PC-3 (cell line): Measurements from ENCODE around the gene ITM2C. TPM values are rescaled to one million over a fixed set of nuclear protein-coding genes. Genes with fewer than 3 reads are reported as not detected.

Experiments used
- ATAC-seq: fragments of 200-7000 bp; cut with Tn5 transposase; 2 replicates; pipeline ENCODE4 v1.9.1; 2020; ENCODE audit warnings: mild to moderate bottlenecking, moderate library complexity
- BruUV-seq: library from RNA; stranded (reverse); fragments of 400-500 nt; replicated peaks from 2 replicates; lab custom pipeline; 2021; lab: Mats Ljungman, UMichigan
- CTCF ChIA-PET: fragments of 300-600 bp; sonication (Branson Sonifier 250); formaldehyde crosslinking; loops from one replicate; lab custom pipeline; 2022; ENCODE audit warnings: antibody characterized with exemption; lab: Charles Lee
- POLR2A ChIA-PET: fragments of 300-600 bp; sonication (Branson Sonifier 250); formaldehyde crosslinking; loops from one replicate; lab custom pipeline; 2022; ENCODE audit warnings: antibody characterized with exemption; ENCODE audit not compliant: unreplicated experiment; lab: Charles Lee
- DNase-seq: peaks from one replicate; pipeline ENCODE4 v3.0.0-alpha.2; 2015
- H2AFZ ChIP-seq: fragments of 300-600 bp; sonication (generic); 2 replicates; pipeline ENCODE4 v1.6.0; 2016; ENCODE audit warnings: antibody characterized with exemption, low read length
- H3F3A ChIP-seq: fragments of 300-600 bp; sonication (generic); one replicate; pipeline ENCODE4 v1.6.0; 2017; ENCODE audit warnings: antibody characterized with exemption, low read length, control low read depth, mild to moderate bottlenecking; ENCODE audit not compliant: unreplicated experiment
- H3K27ac ChIP-seq: fragments of 300-600 bp; sonication (generic); 2 replicates; pipeline ENCODE4 v1.5.1; 2016; ENCODE audit warnings: mild to moderate bottlenecking, low read length
- H3K27me3 ChIP-seq: fragments of 300-600 bp; sonication (generic); 2 replicates; pipeline ENCODE4 v1.6.1; 2016; ENCODE audit warnings: low read length, mixed read lengths
- H3K36me3 ChIP-seq: fragments of 300-600 bp; sonication (generic); 2 replicates; pipeline ENCODE4 v1.6.1; 2016; ENCODE audit warnings: low read depth, mixed run types, low read length, mixed read lengths
- H3K4me1 ChIP-seq: fragments of 300-600 bp; sonication (generic); 2 replicates; pipeline ENCODE4 v1.5.1; 2016; ENCODE audit warnings: low read length; ENCODE audit not compliant: insufficient read depth
- H3K4me2 ChIP-seq: fragments of 300-600 bp; sonication (generic); 2 replicates; pipeline ENCODE4 v1.6.0; 2016; ENCODE audit warnings: low read length
- H3K4me3 ChIP-seq: fragments of 300-600 bp; sonication (generic); 2 replicates; pipeline ENCODE4 v1.5.1; 2016; ENCODE audit warnings: mild to moderate bottlenecking, low read length, mixed read lengths
- H3K79me2 ChIP-seq: fragments of 300-600 bp; sonication (generic); 2 replicates; pipeline ENCODE4 v1.6.1; 2017; ENCODE audit warnings: low read length, mixed read lengths
- H3K9ac ChIP-seq: fragments of 300-600 bp; sonication (generic); 2 replicates; pipeline ENCODE4 v1.6.0; 2016; ENCODE audit warnings: mild to moderate bottlenecking, low read length
- H3K9me2 ChIP-seq: fragments of 300-600 bp; sonication (generic); replicated peaks from 2 replicates; pipeline ENCODE4 v1.6.1; 2016; ENCODE audit warnings: mixed run types, low read length, mixed read lengths
- H3K9me3 ChIP-seq: fragments of 300-600 bp; sonication (generic); 2 replicates; pipeline ENCODE4 v1.6.1; 2016; ENCODE audit warnings: low read length, mixed read lengths
- H4K20me1 ChIP-seq: fragments of 300-600 bp; sonication (generic); 2 replicates; pipeline ENCODE4 v1.6.1; 2016; ENCODE audit warnings: low read length, mixed read lengths
- EZH2 ChIP-seq: fragments of 300-600 bp; sonication (generic); IDR thresholded peaks from one replicate; pipeline ENCODE4 v1.6.1; 2017; ENCODE audit warnings: antibody characterized with exemption, mild to moderate bottlenecking, low read length; ENCODE audit not compliant: unreplicated experiment
- EZH2phosphoT487 ChIP-seq: fragments of 300-600 bp; sonication (generic); IDR thresholded peaks from 2 replicates; pipeline ENCODE4 v1.6.1; 2018; ENCODE audit warnings: mild to moderate bottlenecking, antibody characterized with exemption, low read length, borderline replicate concordance
- intact Hi-C: fragments of 100-400 bp; cut with micrococcal nuclease; formaldehyde crosslinking; loops from 2 replicates; pipeline ENCODE4 v1.9.0; 2023
- total RNA-seq: library from RNA; depleted of rRNA; stranded (reverse); fragments of >200 nt; gene quantifications from 2 replicates; pipeline ENCODE4 v1.2.3, GENCODE V29; 2014
- TF ChIP-seq, protein P1 (sequence below): fragments of 300-600 bp; sonication (generic); conservative IDR thresholded peaks from 2 replicates; pipeline ENCODE4 v1.5.1; 2017; ENCODE audit warnings: antibody characterized with exemption, low read depth, mild to moderate bottlenecking, low read length

Gene ITM2C
- total RNA-seq, 1 experiment from 2014 or later = 111 TPM

- no TSS peak for BruUV-seq
- intact Hi-C loops = no loop called here
- TF ChIP-seq EZH2phosphoT487 = no peak
- ChIA-PET POLR2A (no interaction called here), CTCF (interaction anchor here (0.7 kb wide), 1 partner anchor 134 kb away, joined by 3 read pairs; no protein-coding TSS in a partner anchor)
- Histone ChIP-seq H3K4me3 (peak overlapping the region; percentile 97), H3K9me3 (no peaks in the 10 kb centered on the region), H3K4me1 (peaks cover 12% of the 10 kb centered on the region), H3K79me2 (no peaks in the 10 kb centered on the region), H3F3A (no peaks in the 10 kb centered on the region), H3K9me2 (no peaks in the 10 kb centered on the region), H4K20me1 (no peaks in the 10 kb centered on the region; the same call in 1 of the 2 replicates), H3K27ac (no peak overlapping the region), H3K36me3 (no peaks in the 10 kb centered on the region), H2AFZ (peak overlapping the region; percentile 96; the same call in 1 of the 2 replicates), H3K27me3 (no peaks in the 10 kb centered on the region), H3K4me2 (peak overlapping the region; percentile 99), H3K9ac (no peak overlapping the region)
- DNase-seq (peak; percentile 24), ATAC-seq (peak; percentile 6)
Measured at GRCh38 chr2:230865766-230866755, 1.3 kb downstream of the ITM2C start.

GRCh38 chr2:230866756-230867523 lies 2.2 kb downstream of the ITM2C start:
- Histone ChIP-seq H3K4me2 (no peak overlapping the region), H3K9ac (no peak overlapping the region), H3K4me3 (no peak overlapping the region), H3K9me3 (no peaks in the 10 kb centered on the region), H3K79me2 (no peaks in the 10 kb centered on the region), H3K9me2 (no peaks in the 10 kb centered on the region), H3K27ac (no peak overlapping the region), H3K36me3 (no peaks in the 10 kb centered on the region), H2AFZ (no peak overlapping the region), H3F3A (no peaks in the 10 kb centered on the region), H3K4me1 (peaks cover 12% of the 10 kb centered on the region), H4K20me1 (no peaks in the 10 kb centered on the region; the same call in 1 of the 2 replicates), H3K27me3 (no peaks in the 10 kb centered on the region)
- ATAC-seq (no peak), DNase-seq (peak; percentile 26)
- ChIA-PET POLR2A (interaction anchor here (0.5 kb wide), 1 partner anchor 16 kb away, joined by 5 read pairs; no protein-coding TSS in a partner anchor), CTCF (no interaction called here)
- intact Hi-C loops = no loop called here
- TF ChIP-seq EZH2phosphoT487 = no peak
- no peak for TF ChIP-seq EZH2
- TF ChIP-seq, protein P1, sequence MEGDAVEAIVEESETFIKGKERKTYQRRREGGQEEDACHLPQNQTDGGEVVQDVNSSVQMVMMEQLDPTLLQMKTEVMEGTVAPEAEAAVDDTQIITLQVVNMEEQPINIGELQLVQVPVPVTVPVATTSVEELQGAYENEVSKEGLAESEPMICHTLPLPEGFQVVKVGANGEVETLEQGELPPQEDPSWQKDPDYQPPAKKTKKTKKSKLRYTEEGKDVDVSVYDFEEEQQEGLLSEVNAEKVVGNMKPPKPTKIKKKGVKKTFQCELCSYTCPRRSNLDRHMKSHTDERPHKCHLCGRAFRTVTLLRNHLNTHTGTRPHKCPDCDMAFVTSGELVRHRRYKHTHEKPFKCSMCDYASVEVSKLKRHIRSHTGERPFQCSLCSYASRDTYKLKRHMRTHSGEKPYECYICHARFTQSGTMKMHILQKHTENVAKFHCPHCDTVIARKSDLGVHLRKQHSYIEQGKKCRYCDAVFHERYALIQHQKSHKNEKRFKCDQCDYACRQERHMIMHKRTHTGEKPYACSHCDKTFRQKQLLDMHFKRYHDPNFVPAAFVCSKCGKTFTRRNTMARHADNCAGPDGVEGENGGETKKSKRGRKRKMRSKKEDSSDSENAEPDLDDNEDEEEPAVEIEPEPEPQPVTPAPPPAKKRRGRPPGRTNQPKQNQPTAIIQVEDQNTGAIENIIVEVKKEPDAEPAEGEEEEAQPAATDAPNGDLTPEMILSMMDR = no peak
- BruUV-seq = no TSS peak

DNA sequence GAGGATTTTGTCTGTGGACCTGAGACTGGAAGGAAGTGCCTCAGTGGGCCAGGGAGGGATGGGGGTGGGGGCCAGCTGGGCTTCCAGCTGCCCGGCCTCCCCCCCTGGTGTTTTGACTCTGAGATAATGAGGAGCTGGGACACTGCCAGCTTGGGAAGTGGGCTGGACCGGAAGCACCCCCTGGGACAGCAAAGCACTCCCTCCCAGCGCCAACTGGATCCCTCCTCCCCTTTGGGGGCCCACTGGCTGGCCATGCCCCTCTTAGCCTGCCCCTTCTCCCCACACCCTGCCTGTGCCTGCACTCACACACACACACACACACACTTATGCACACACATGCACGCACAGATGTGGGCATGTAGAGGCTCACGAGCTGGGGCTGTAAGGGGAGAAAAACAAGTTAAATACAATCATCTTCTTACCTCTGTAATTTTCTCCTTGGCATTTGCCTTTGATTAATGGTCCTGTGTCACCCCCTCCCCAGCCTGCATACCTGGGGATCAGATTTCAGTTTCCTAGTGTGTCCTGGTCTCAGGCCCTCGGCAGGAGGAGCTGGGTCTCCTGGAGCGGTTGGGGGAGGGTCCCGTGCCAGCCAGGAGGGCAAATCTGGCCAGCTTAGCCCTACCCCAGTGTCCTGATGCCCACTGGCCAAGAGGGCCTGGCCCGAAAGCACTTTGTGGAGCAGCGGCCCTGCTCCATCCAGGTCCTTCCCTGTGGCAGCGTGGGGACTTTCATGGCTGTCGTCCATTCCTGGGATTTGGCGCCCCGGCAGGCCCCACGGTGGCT lies 3.6 kb downstream of the ITM2C start:
- intact Hi-C loops = no loop called here
- no peak overlapping the region for H3K9ac ChIP-seq
- ATAC-seq (no peak), DNase-seq (no peak)
- H2AFZ ChIP-seq = no peak overlapping the region
- H3K4me2 ChIP-seq = no peak overlapping the region
- no peaks in the 10 kb centered on the region for H3K36me3 ChIP-seq
- BruUV-seq = no TSS peak
- no peaks in the 10 kb centered on the region for H3K27me3 ChIP-seq
- peaks cover 12% of the 10 kb centered on the region for H3K4me1 ChIP-seq
- H3K9me2 ChIP-seq = no peaks in the 10 kb centered on the region
- H3K27ac ChIP-seq = no peak overlapping the region
- H4K20me1 ChIP-seq = no peaks in the 10 kb centered on the region; the same call in 1 of the 2 replicates
- no peak overlapping the region for H3K4me3 ChIP-seq
- H3K9me3 ChIP-seq = no peaks in the 10 kb centered on the region
- no peaks in the 10 kb centered on the region for H3K79me2 ChIP-seq
- H3F3A ChIP-seq = no peaks in the 10 kb centered on the region
- CTCF ChIA-PET = no interaction called here
- TF ChIP-seq, protein P1 = no peak
- TF ChIP-seq EZH2 (no peak), EZH2phosphoT487 (no peak)
- POLR2A ChIA-PET = interaction anchor here (0.7 kb wide), 1 partner anchor 391 kb away, joined by 6 read pairs; no protein-coding TSS in a partner anchor
